HEK293 (cell line): Measurements from ENCODE around the gene EXOC2.

ENCODE experiments used
- CTCF ChIA-PET: fragments of 350-600 bp; formaldehyde crosslinking; extraction: SDS; loops from one replicate; lab custom pipeline; 2021; ENCODE audit warnings: antibody characterized with exemption; lab: Yijun Ruan, JAX
- POLR2A ChIA-PET: fragments of 300-600 bp; formaldehyde crosslinking; extraction: SDS; loops from one replicate; lab custom pipeline; 2020; ENCODE audit warnings: antibody characterized with exemption, inconsistent platforms; lab: Yijun Ruan, JAX
- H3K27ac ChIP-seq: fragments of 200-500 bp; sonication (Bioruptor generic); 2 replicates; pipeline ENCODE4 v1.5.1; 2014; ENCODE audit warnings: low read depth, low read length, control low read depth, inconsistent platforms; ENCODE audit errors: extremely low read depth
- H3K36me3 ChIP-seq, 2 experiments: fragments of 200-500 bp in 1 of 2; sonication (Bioruptor generic) in 1 of 2; 1 replicate in 1 of 2; 2 replicates in 1 of 2; pipeline ENCODE4 v1.5.1; 2014 to 2017; ENCODE audit warnings: inconsistent platforms in 2 of 2, low read length in 2 of 2; ENCODE audit not compliant: control insufficient read depth in 2 of 2, insufficient read depth in 1 of 2
- H3K4me1 ChIP-seq: fragments of 200-500 bp; sonication (Bioruptor generic); 2 replicates; pipeline ENCODE4 v1.5.1; 2014; ENCODE audit warnings: mild to moderate bottlenecking, low read length, inconsistent platforms; ENCODE audit not compliant: control insufficient read depth, insufficient read depth
- H3K4me3 ChIP-seq: 2 replicates; pipeline ENCODE4 v1.5.1; 2011; ENCODE audit warnings: low read depth, mild to moderate bottlenecking, control low read depth, low read length, moderate library complexity
- H3K9me3 ChIP-seq: fragments of 200-500 bp; sonication (Bioruptor generic); 2 replicates; pipeline ENCODE4 v1.5.1; 2014; ENCODE audit warnings: low read depth, low read length, inconsistent platforms; ENCODE audit not compliant: control insufficient read depth, insufficient read depth
- HOXC10 ChIP-seq: sonication (generic); formaldehyde crosslinking; IDR thresholded peaks from 2 replicates; pipeline ENCODE4 v1.8.1; 2023; ENCODE audit warnings: mild to moderate bottlenecking, missing genetic modification reagents
- KLF8 ChIP-seq: fragments of 450-650 bp; formaldehyde crosslinking; IDR thresholded peaks from 2 replicates; pipeline ENCODE4 v1.5.1; 2016; ENCODE audit warnings: missing biosample characterization, missing genetic modification characterization
- ZBTB17 ChIP-seq: fragments of 450-650 bp; formaldehyde crosslinking; IDR thresholded peaks from 2 replicates; pipeline ENCODE4 v1.5.1; 2016; ENCODE audit warnings: missing biosample characterization, missing genetic modification characterization
- ZBTB20 ChIP-seq: fragments of 450-650 bp; formaldehyde crosslinking; IDR thresholded peaks from 2 replicates; pipeline ENCODE4 v1.5.1; 2016; ENCODE audit warnings: missing biosample characterization, missing genetic modification characterization
- ZNF624 ChIP-seq: fragments of 450-650 bp; formaldehyde crosslinking; IDR thresholded peaks from 2 replicates; pipeline ENCODE4 v1.5.1; 2017; ENCODE audit warnings: missing biosample characterization, missing genetic modification characterization

EXOC2 gene

DNA sequence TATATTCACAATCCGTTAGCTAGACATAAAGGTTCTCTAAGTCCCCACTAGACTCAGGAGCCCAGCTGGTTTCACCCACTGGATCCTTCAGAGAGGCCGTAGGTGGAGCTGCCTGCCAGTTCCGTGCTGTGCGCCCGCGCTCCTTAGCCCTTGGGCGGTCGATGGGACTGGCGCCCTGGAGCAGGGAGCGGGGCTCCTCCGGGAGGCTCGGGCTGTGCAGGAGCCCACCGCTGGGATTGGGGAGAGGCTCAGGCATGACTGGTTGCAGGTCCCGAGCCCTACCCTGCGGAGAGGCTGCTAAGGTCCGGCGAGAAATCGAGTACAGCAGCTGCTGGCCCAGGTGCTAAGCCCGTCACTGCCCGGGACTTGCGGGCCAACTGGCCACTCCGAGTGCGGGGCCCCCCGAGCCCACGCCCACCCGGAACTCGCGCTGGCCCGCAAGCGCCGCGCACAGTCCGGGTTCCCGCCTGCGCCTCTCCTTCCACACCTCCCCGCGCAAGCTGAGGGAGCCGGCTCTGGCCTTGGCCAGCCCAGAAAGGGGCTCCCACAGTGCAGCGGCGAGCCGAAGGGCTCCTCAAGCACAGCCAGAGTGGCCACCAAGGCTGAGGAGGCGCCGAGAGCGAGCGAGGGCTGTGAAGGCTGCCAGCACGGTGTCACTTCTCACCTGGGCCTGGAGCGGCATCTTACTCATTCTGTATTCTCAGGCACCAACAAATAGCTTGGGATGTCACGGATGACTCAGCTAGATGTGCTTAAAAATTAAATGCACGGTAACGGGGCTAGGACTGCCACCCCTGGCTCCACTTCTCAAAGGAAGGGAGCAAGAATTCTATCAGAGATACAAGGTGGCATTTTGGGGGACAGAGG is 257.3 kb downstream of the EXOC2 start:
- TF ChIP-seq ZBTB20 (tag by site-specific recombination) (no peak), KLF8 (tag by site-specific recombination) (no peak), ZNF624 (tag by site-specific recombination) (no peak), ZBTB17 (tag by site-specific recombination) (no peak), HOXC10 (CRISPR knock-in tag) (no peak)
- ChIA-PET CTCF (interaction anchor here (0.7 to 1.7 kb wide), 3 partner anchors 27 to 626 kb away, joined by 3 to 6 read pairs (median 3); no protein-coding TSS in a partner anchor), POLR2A (interaction anchor here (0.6 kb wide), 1 partner anchor 547 kb away, joined by 4 read pairs; no protein-coding TSS in a partner anchor)

More for the DNA sequence above, 257.3 kb downstream of the EXOC2 start:
- no peaks in the 10 kb centered on the region for H3K36me3 ChIP-seq
- no peak overlapping the region for H3K27ac ChIP-seq
- no peak overlapping the region for H3K4me3 ChIP-seq
- no peaks in the 10 kb centered on the region for H3K4me1 ChIP-seq
- H3K9me3 ChIP-seq, result no peaks in the 10 kb centered on the region
